GM18505 (cell line): ENCODE results near the gene KLHL30.

Experiments
- ATAC-seq: cut with Tn5 transposase; IDR thresholded peaks from one replicate; pipeline ENCODE4 v1.9.1; 2021; ENCODE audit not compliant: unreplicated experiment
- POLR2A ChIP-seq: IDR thresholded peaks from 4 replicates; pipeline ENCODE4 v1.6.1; 2011; ENCODE audit warnings: borderline replicate concordance; ENCODE audit not compliant: insufficient read depth, insufficient read length; ENCODE audit errors: extremely low read depth

Gene KLHL30

GRCh38 chr2:238098901-238099713, 39.4 kb upstream of the KLHL30 start:
- no peak for TF ChIP-seq POLR2A
- no peak for ATAC-seq

DNA sequence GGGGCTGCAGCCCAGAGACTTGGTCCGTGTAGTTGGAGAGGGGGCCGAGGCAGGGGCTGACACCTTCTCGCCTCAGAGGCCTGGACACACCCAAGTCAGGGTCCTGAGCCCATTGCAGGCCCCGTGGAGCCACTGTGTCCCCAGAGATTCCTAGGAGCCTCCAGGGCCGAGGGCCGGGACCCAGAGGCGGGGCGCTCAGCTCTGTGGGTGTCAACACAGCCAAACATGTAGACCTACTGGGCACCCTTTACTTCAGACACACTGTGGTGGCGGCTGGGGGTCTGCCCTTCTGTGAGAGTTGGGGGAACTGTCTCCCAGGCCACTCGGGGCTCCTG, 38.8 kb upstream of the KLHL30 start:
- ATAC-seq: no peak
- TF ChIP-seq POLR2A: no peak

- ATAC-seq: no peak
Measured at GRCh38 chr2:238100049-238100820, 38.2 kb upstream of the KLHL30 start, which contains the start of gene ESPNL. Gene ESPNL, plus strand, starts transcription at chr2:238100340. Its CDS starts 80 bp downstream, at chr2:238100420.

GRCh38 chr2:238100821-238101771, 37.4 kb upstream of the KLHL30 start:
- TF ChIP-seq POLR2A: no peak
- ATAC-seq: no peak

More at GRCh38 chr2:238100049-238100820, 38.2 kb upstream of the KLHL30 start, which contains the start of gene ESPNL:
- TF ChIP-seq POLR2A: no peak

DNA sequence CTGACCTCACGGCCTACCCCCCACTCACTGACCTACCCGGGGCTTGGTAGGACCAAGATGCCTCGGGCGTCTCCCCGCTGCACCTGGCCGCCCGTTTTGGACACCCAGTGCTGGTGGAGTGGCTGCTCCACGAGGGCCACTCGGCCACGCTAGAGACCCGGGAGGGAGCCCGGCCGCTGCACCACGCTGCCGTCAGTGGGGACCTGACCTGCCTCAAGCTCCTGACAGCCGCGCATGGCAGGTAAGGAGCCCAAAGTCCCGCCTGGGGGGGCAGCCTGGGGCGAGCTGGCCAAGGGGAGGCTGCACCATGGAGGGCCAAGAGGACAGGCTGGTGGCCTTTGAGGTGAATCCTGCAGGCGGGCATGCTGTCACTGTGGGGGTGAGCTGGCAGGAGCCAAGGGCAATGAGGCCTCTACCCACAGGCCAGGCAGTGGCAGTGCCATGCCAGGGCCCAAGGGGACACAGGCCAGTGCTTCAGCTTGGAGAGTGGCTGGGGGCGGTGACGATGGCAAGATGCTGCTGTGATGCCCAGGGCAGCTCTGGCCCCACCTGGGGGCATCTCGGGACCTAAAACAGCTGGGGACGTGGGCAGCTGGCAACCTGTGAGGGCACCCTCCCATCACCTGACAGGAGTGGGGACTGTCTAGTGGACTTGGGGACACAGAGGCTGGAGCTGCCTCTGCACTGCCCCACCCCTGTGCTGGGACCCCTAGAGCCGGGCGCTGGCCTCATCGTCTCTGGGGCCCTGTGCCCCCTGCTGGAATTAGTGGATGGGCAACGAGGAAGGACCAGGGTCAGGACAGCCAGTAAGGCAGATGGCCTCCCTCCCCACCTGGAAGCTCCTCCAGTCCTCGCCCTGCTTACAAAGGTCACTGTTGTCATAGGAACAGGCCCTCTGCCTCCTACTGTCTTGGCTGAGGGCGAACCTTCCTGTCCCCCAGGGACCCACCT, 36.3 kb upstream of the KLHL30 start:
- TF ChIP-seq POLR2A: no peak
- no peak for ATAC-seq

DNA sequence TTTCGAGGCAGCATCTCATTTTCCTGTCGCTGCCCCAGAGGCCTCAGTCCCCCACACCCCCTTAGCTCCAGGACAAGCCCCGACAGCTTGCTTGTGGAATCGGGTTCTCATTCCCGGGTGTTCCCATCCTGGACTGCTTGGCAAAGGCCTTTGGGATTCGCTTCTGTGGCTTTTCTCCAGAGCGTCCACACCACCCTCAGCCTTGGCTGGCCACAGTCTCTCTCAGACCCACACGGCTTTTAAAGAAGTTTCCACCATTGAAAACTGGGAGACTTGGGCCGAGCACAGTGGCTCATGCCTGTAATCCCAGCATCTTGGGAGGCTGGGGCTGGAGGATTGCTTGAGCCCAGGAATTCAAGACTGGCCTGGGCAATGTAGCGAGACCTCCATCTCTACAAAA, 35.6 kb upstream of the KLHL30 start:
- ATAC-seq: no peak
- no peak for TF ChIP-seq POLR2A

- TF ChIP-seq POLR2A: no peak
- ATAC-seq: no peak
Measured at GRCh38 chr2:238103465-238104225, 34.8 kb upstream of the KLHL30 start.

DNA sequence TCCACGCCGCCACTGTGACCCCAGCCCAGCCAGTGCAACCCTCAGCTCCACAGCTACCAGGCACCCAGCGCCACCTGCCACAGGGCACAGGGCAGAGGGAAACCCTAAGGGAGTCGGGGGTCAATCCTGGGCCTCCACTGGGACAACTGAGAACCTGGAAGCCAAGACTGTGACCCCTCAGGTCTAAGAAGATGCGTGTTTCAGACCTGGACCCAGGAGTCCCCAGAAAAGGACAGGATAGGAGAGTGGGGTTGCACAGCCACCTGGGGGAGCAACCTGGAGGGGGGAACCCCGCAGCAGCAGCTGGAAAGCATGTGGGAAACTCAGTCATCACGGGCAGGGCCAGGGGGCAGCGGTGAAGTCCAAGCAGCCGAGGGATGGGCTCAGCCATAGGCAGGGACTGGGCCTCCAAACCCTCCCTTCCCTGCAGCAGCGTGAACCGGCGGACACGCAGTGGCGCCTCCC, 34.2 kb upstream of the KLHL30 start:
- ATAC-seq: no peak
- TF ChIP-seq POLR2A: no peak

DNA sequence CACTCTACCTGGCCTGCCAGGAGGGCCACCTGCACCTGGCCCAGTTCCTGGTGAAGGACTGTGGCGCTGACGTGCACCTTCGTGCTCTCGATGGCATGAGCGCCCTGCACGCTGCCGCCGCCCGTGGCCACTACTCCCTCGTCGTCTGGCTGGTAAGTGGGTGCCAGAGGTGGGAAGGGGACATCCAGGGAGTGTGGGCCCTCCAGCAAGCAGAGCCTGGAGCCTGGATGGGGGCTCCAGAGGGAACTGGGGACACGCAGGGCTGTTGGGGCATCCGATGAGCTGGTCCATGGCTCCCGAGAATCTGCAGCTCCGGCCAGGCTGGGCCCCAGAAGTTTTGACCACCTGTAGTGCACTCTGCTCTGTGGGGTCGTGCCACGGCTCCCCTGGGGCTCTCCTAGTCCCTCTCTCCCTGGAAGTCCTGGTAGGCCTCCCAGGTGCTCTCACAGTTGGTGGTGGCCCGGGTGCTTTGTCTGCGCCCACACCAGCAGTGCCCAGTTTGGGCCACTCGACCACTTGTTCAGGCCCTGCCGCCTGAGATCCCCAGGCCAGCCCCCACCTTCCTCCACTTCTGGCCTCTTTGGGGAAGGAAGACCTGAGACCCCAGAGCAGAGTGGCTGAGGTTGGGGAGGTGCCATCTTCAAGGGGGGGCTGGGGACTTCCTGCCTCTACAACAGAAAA, 33.6 kb upstream of the KLHL30 start:
- no peak for ATAC-seq
- TF ChIP-seq POLR2A: no peak

GRCh38 chr2:238105506-238106338, 32.7 kb upstream of the KLHL30 start:
- TF ChIP-seq POLR2A: no peak
- ATAC-seq: no peak
